Stimulated activated CD4-positive, alpha-beta T cell treated with anti-CD3 and anti-CD28 coated beads, Interleukin-1b, Interleukin-23, amount 100 ng/mL, for 4 hours (primary cell): Measurements from ENCODE around the gene TFPI2.

ENCODE experiments used
- DNase-seq, 2 donors: peaks; one replicate each; pipeline ENCODE4 v3.0.0-alpha.2; 2020; ENCODE audit warnings: low read depth in 2 of 2

The TFPI2 gene

GRCh38 chr7:93858857-93859256 lies 31.7 kb downstream of the TFPI2 start:
- no peak for DNase-seq

- DNase-seq, result no peak
These were observed 34.2 kb downstream of the TFPI2 start for GRCh38 chr7:93856323-93856722.

- DNase-seq, result no peak
These were observed 34.8 kb downstream of the TFPI2 start for GRCh38 chr7:93855797-93856196.

- DNase-seq, result no peak
These were observed 36.1 kb downstream of the TFPI2 start for GRCh38 chr7:93854480-93854879.

- no peak for DNase-seq
These were observed 39.0 kb downstream of the TFPI2 start for GRCh38 chr7:93851536-93851935.

- DNase-seq, result no peak
These were observed 47.3 kb downstream of the TFPI2 start for GRCh38 chr7:93843260-93843659.

- no peak for DNase-seq
These were observed 51.6 kb downstream of the TFPI2 start for GRCh38 chr7:93838966-93839365.

GRCh38 chr7:93837245-93837644 lies 53.3 kb downstream of the TFPI2 start:
- no peak for DNase-seq

- no peak for DNase-seq
These were observed 54.4 kb downstream of the TFPI2 start for GRCh38 chr7:93836116-93836515.

- no peak for DNase-seq
These were observed 54.9 kb downstream of the TFPI2 start for GRCh38 chr7:93835702-93836101.
